ENCODE data around the gene ODC1. TPM values are rescaled to one million over a fixed set of nuclear protein-coding genes. Genes with fewer than 3 reads are reported as not detected.
A peak's percentile ranks its signal among the peaks of the same experiment; 100 is the strongest.

ODC1 gene
- polyA plus RNA-seq, 1 donor = 108 TPM

DNA sequence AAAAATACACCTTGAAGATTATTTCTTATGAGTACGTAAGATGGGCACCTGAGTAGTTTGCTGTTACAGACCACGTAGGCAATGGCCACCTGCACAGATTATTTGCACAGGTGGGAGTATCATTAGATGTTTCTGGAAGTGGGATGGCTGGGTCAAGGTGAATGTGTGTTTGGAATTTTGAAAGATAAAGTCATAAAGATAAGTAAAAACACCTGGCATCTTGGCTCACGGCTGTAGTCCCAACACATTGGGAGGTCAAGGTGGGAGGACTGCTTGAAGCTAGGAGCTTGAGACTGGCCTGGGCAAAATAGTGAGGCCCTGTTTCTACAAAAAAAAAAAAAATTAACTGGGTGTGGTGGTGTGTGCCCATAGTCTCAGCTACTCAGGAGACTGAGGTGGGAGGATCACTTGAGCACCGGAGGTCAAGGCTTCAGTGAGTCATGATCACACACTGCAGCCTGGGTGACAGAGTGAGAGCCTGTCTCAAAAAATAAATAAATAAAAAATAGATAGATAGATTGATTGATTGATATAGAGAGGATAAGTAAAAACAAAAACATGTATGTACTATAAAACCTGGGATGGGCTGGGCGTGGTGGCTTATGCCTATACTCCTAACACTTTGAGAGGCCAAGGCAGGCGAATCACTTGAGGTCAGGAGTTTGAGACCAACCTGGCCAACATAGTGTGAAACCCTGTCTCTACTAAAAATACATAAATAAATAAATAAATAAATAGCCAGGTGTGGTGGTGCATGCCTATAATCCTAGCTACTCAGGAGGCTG lies 30.4 kb downstream of the ODC1 start:
- peak in 1 of 2 donors; percentile 63 for DNase-seq
- Histone ChIP-seq H3K36me3 (ENCODE audit: control insufficient read depth, insufficient read depth, low read length) (peaks cover 27% of the 10 kb centered on the region), H3K4me3 (ENCODE audit: low read length) (no peak overlapping the region), H3K27me3 (ENCODE audit: control insufficient read depth, insufficient read depth, low read length) (no peaks in the 10 kb centered on the region), H3K9me3 (ENCODE audit: control insufficient read depth, low read depth, low read length) (peaks cover 7% of the 10 kb centered on the region), H3K4me1 (ENCODE audit: control insufficient read depth, insufficient read depth, low read length) (peaks cover 26% of the 10 kb centered on the region), H3K27ac (ENCODE audit: low read length) (no peak overlapping the region)
- no CpG with 5 or more reads among the region's 6 CpGs for WGBS (ENCODE audit: insufficient coverage, low lambda C conversion rate)

DNA sequence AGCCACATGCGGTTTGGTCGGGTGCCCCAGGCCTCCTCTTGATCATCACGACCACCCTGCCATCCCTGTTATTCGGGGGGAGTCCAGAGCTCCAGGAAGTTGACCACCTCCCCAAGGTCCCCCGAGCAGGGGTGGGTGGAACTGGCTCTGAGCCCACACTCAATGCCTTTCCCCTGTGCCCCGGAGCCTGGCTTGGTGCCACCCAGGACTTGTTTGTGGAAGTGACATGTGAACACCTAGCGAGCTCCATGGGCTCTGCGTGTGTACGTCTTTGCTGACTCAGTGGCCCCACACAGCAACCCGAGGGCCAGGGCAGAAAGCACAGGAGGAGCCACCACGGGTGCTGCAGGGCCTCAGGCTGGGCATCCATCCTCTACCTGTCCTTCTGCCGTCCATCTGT lies 32.5 kb downstream of the ODC1 start:
- no peak overlapping the region for H3K27ac ChIP-seq (ENCODE audit: low read length)
- peaks cover 30% of the 10 kb centered on the region for H3K4me1 ChIP-seq (ENCODE audit: control insufficient read depth, insufficient read depth, low read length)
- peaks cover 22% of the 10 kb centered on the region for H3K36me3 ChIP-seq (ENCODE audit: control insufficient read depth, insufficient read depth, low read length)
- H3K27me3 ChIP-seq (ENCODE audit: control insufficient read depth, insufficient read depth, low read length) = no peaks in the 10 kb centered on the region
- no peak overlapping the region for H3K4me3 ChIP-seq (ENCODE audit: low read length)
- peaks cover 7% of the 10 kb centered on the region for H3K9me3 ChIP-seq (ENCODE audit: control insufficient read depth, low read depth, low read length)
- WGBS (ENCODE audit: insufficient coverage, low lambda C conversion rate) = no CpG with 5 or more reads among the region's 12 CpGs
- DNase-seq = no peak

GRCh38 chr2:10415048-10415447 lies 33.1 kb downstream of the ODC1 start:
- Histone ChIP-seq H3K4me3 (ENCODE audit: low read length) (no peak overlapping the region), H3K27me3 (ENCODE audit: control insufficient read depth, insufficient read depth, low read length) (no peaks in the 10 kb centered on the region), H3K4me1 (ENCODE audit: control insufficient read depth, insufficient read depth, low read length) (peaks cover 36% of the 10 kb centered on the region), H3K9me3 (ENCODE audit: control insufficient read depth, low read depth, low read length) (peaks cover 6% of the 10 kb centered on the region), H3K27ac (ENCODE audit: low read length) (no peak overlapping the region), H3K36me3 (ENCODE audit: control insufficient read depth, insufficient read depth, low read length) (peaks cover 18% of the 10 kb centered on the region)
- WGBS (ENCODE audit: insufficient coverage, low lambda C conversion rate) = 100% methylated on average over 1 of the region's 8 CpGs
- no peak for DNase-seq

GRCh38 chr2:10414591-10414990 lies 33.5 kb downstream of the ODC1 start:
- peaks cover 14% of the 10 kb centered on the region for H3K36me3 ChIP-seq (ENCODE audit: control insufficient read depth, insufficient read depth, low read length)
- peaks cover 2% of the 10 kb centered on the region for H3K9me3 ChIP-seq (ENCODE audit: control insufficient read depth, low read depth, low read length)
- H3K4me3 ChIP-seq (ENCODE audit: low read length) = no peak overlapping the region
- peak overlapping the region; percentile 67 for H3K27ac ChIP-seq (ENCODE audit: low read length)
- H3K4me1 ChIP-seq (ENCODE audit: control insufficient read depth, insufficient read depth, low read length) = peaks cover 40% of the 10 kb centered on the region
- DNase-seq = no peak
- no CpG with 5 or more reads among the region's 10 CpGs for WGBS (ENCODE audit: insufficient coverage, low lambda C conversion rate)
- no peaks in the 10 kb centered on the region for H3K27me3 ChIP-seq (ENCODE audit: control insufficient read depth, insufficient read depth, low read length)

DNA sequence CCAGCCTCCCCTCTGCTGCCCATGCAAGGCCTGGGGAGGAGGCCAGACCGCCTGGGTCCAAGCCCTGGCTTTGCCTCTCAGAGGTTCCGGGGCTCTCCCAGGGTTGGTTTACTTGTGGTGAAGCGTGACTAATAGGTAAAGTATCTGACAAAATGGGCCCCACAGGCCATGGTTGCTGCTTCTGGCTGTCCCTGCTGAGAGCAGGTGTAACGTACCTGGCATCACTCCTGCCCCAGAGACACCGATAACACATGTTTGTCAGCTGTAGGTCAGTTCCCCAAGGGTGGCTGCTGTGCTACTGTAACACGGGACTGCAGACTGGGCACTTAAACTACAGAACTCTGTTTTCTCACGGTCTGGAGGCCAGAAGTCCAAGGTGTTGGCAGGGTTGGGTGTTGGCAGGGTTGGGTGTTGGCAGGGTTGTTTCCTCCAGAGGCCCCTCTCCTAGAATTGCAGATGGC lies 34.1 kb downstream of the ODC1 start:
- DNase-seq = peak; percentile 69 to 84
- Histone ChIP-seq H3K27me3 (ENCODE audit: control insufficient read depth, insufficient read depth, low read length) (no peaks in the 10 kb centered on the region), H3K4me3 (ENCODE audit: low read length) (no peak overlapping the region), H3K36me3 (ENCODE audit: control insufficient read depth, insufficient read depth, low read length) (peaks cover 14% of the 10 kb centered on the region), H3K4me1 (ENCODE audit: control insufficient read depth, insufficient read depth, low read length) (peaks cover 45% of the 10 kb centered on the region), H3K9me3 (ENCODE audit: control insufficient read depth, low read depth, low read length) (no peaks in the 10 kb centered on the region), H3K27ac (ENCODE audit: low read length) (peak overlapping the region; percentile 67)
- WGBS (ENCODE audit: insufficient coverage, low lambda C conversion rate) = no CpG with 5 or more reads among the region's 7 CpGs

DNA sequence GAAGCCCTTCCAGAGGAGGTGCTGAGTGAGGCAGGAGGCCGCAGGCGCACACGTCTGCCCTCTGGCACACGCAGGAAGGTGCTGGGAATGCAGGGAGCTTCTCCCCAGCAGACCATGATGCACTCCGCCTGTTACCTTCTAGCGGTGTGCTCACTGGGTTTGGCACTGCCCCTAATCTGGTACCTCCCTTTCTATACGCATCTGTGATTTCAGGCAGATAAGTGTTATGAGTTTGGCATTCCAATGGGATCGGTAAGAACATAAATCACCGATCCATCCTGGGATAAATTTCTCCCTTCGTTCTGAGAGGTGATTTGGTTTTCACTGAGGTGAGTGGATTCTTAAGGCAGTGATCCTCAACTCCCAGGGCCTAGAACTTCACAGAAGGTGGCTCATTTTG lies 34.6 kb downstream of the ODC1 start:
- H3K27me3 ChIP-seq (ENCODE audit: control insufficient read depth, insufficient read depth, low read length) = no peaks in the 10 kb centered on the region
- no peak for DNase-seq
- peaks cover 50% of the 10 kb centered on the region for H3K4me1 ChIP-seq (ENCODE audit: control insufficient read depth, insufficient read depth, low read length)
- H3K27ac ChIP-seq (ENCODE audit: low read length) = peak overlapping the region; percentile 67
- no peaks in the 10 kb centered on the region for H3K9me3 ChIP-seq (ENCODE audit: control insufficient read depth, low read depth, low read length)
- peaks cover 14% of the 10 kb centered on the region for H3K36me3 ChIP-seq (ENCODE audit: control insufficient read depth, insufficient read depth, low read length)
- WGBS (ENCODE audit: insufficient coverage, low lambda C conversion rate) = no CpG with 5 or more reads among the region's 10 CpGs
- H3K4me3 ChIP-seq (ENCODE audit: low read length) = no peak overlapping the region

DNA sequence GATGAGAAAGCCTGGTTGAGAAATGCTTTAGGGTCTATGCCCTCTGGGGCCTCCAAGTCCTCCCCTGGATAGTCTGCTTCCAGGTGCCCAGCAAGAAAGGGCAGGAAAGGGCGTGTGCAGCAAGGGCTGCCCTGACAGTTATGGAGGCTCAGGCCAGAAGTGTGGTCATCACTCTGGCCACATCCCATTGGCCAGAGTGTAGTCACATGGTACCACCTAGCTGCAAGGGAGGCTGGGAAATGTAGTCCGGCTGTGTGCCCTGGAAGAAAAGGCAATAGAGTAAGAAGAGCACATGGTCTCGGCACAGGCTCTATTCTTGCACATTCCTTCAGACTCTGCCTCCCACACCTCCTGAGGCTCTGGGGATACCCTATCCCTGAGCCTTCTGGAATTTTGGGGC lies 35.7 kb downstream of the ODC1 start:
- no CpG with 5 or more reads among the region's 3 CpGs for WGBS (ENCODE audit: insufficient coverage, low lambda C conversion rate)
- Histone ChIP-seq H3K4me3 (ENCODE audit: low read length) (no peak overlapping the region), H3K4me1 (ENCODE audit: control insufficient read depth, insufficient read depth, low read length) (peaks cover 62% of the 10 kb centered on the region), H3K27me3 (ENCODE audit: control insufficient read depth, insufficient read depth, low read length) (no peaks in the 10 kb centered on the region), H3K27ac (ENCODE audit: low read length) (no peak overlapping the region), H3K9me3 (ENCODE audit: control insufficient read depth, low read depth, low read length) (no peaks in the 10 kb centered on the region), H3K36me3 (ENCODE audit: control insufficient read depth, insufficient read depth, low read length) (peaks cover 14% of the 10 kb centered on the region)
- no peak for DNase-seq

DNA sequence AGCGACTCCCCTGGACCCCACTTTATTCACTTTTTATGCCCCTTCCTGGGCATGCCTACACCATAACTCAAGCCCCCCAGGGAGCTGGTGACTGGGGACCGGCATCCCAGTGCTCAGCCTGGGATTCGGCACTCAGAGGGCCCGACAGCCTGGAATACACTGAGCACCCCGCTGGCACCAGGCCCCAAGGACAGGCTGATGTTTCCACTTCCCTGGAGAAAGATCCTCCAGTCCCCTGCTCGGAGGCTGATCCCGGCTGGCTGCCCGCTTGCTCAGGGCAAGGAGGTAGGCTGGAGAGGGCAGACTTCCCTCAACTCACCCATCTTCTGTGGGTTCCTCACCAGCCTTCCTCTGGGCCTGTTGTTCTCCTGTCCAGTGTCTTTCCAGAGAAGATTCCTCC lies 36.6 kb downstream of the ODC1 start:
- Histone ChIP-seq H3K27ac (ENCODE audit: low read length) (no peak overlapping the region), H3K4me1 (ENCODE audit: control insufficient read depth, insufficient read depth, low read length) (peaks cover 62% of the 10 kb centered on the region), H3K9me3 (ENCODE audit: control insufficient read depth, low read depth, low read length) (no peaks in the 10 kb centered on the region), H3K27me3 (ENCODE audit: control insufficient read depth, insufficient read depth, low read length) (no peaks in the 10 kb centered on the region), H3K4me3 (ENCODE audit: low read length) (no peak overlapping the region), H3K36me3 (ENCODE audit: control insufficient read depth, insufficient read depth, low read length) (peaks cover 19% of the 10 kb centered on the region)
- no CpG with 5 or more reads among the region's 8 CpGs for WGBS (ENCODE audit: insufficient coverage, low lambda C conversion rate)
- no peak for DNase-seq

GRCh38 chr2:10410823-10411437 lies 37.2 kb downstream of the ODC1 start:
- DNase-seq = no peak
- Histone ChIP-seq H3K27me3 (ENCODE audit: control insufficient read depth, insufficient read depth, low read length) (no peaks in the 10 kb centered on the region), H3K27ac (ENCODE audit: low read length) (peak overlapping the region; percentile 37), H3K4me3 (ENCODE audit: low read length) (no peak overlapping the region), H3K4me1 (ENCODE audit: control insufficient read depth, insufficient read depth, low read length) (peaks cover 62% of the 10 kb centered on the region), H3K9me3 (ENCODE audit: control insufficient read depth, low read depth, low read length) (no peaks in the 10 kb centered on the region), H3K36me3 (ENCODE audit: control insufficient read depth, insufficient read depth, low read length) (peaks cover 24% of the 10 kb centered on the region)
- WGBS (ENCODE audit: insufficient coverage, low lambda C conversion rate) = no CpG with 5 or more reads among the region's 13 CpGs

DNA sequence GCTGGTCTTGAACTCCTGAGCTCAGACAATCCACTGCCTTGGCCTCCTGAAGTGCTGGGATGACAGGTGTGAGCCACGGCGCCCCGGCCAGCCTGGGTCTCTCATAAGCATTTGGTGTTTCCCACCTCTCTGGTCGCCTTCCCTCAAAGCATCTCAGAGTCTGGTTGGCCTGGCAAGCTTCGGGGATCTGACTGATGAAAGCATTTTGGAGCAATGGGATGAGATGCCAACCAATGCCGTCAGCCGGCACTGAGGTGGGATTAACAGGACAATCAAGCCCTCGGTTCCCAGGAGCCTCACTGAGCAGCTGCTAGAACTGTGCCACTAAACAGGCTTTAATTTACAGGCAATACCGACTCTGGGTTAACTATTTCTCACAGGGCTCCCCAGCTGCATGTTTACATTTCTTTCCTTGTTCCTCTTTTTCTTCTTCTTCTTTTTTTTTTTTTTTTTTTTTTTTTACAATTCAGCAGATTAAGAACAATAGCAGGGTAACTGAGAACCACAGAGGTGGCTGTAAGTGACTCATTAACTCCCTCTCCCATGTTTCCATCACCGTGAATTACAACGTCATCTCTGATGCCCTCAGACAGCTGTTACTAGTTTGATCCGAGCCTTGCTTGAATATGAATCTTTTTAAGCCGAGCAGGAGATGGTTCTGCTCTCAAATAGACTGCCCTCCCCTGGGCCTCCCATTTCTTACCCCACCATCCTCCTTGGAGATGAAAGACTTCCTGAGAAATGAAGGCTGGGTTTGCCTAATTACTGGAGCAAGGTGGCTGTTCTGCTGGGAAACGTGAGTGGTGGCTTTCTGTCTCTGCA lies 37.9 kb downstream of the ODC1 start:
- no peaks in the 10 kb centered on the region for H3K9me3 ChIP-seq (ENCODE audit: control insufficient read depth, low read depth, low read length)
- peak in 1 of 2 donors; percentile 64 for DNase-seq
- H3K4me3 ChIP-seq (ENCODE audit: low read length) = no peak overlapping the region
- no peaks in the 10 kb centered on the region for H3K27me3 ChIP-seq (ENCODE audit: control insufficient read depth, insufficient read depth, low read length)
- H3K4me1 ChIP-seq (ENCODE audit: control insufficient read depth, insufficient read depth, low read length) = peaks cover 60% of the 10 kb centered on the region
- peak overlapping the region; percentile 37 for H3K27ac ChIP-seq (ENCODE audit: low read length)
- H3K36me3 ChIP-seq (ENCODE audit: control insufficient read depth, insufficient read depth, low read length) = peaks cover 28% of the 10 kb centered on the region
- no CpG with 5 or more reads among the region's 14 CpGs for WGBS (ENCODE audit: insufficient coverage, low lambda C conversion rate)
